ENCODE data around the gene NEURL1. TPM values are rescaled to one million over a fixed set of nuclear protein-coding genes. Genes with fewer than 3 reads are reported as not detected.

NEURL1 gene
- polyA plus RNA-seq, 1 donor from 2014 or later = 0.35 TPM

GRCh38 chr10:103547391-103547946 is 54.0 kb downstream of the NEURL1 start:
- peaks cover 1% of the 10 kb centered on the region for H3K36me3 Mint-ChIP-seq

GRCh38 chr10:103548006-103548405 is 54.5 kb downstream of the NEURL1 start:
- Mint-ChIP-seq H3K4me1 (peaks cover 9 to 15% (median 13%) of the 10 kb centered on the region in 3 donors), H3K27ac (no peak overlapping the region), H3K9me3 (no peaks in the 10 kb centered on the region), H3K27me3 (no peaks in the 10 kb centered on the region), H3K36me3 (peaks cover 1% of the 10 kb centered on the region), H3K4me3 (peak overlapping the region in 2 of 4 donors; percentile 28 to 47)

More at GRCh38 chr10:103547391-103547946, 54.0 kb downstream of the NEURL1 start:
- peaks cover 14 to 19% (median 19%) of the 10 kb centered on the region in 3 donors for H3K4me1 Mint-ChIP-seq
- no peaks in the 10 kb centered on the region for H3K27me3 Mint-ChIP-seq
- peak overlapping the region in 1 of 4 donors; percentile 32 for H3K4me3 Mint-ChIP-seq
- no peaks in the 10 kb centered on the region for H3K9me3 Mint-ChIP-seq
- H3K27ac Mint-ChIP-seq = peak overlapping the region in 1 of 3 donors; percentile 81

- no peaks in the 10 kb centered on the region for H3K9me3 Mint-ChIP-seq
- H3K4me1 Mint-ChIP-seq = peaks cover 5 to 13% (median 9%) of the 10 kb centered on the region in 3 donors
- peak overlapping the region in 1 of 4 donors; percentile 74 for H3K4me3 Mint-ChIP-seq
- H3K27ac Mint-ChIP-seq = peak overlapping the region in 2 of 3 donors; percentile 25 to 53
- peaks cover under 1% of the 10 kb centered on the region for H3K27me3 Mint-ChIP-seq
- peaks cover 1% of the 10 kb centered on the region for H3K36me3 Mint-ChIP-seq
Observed at GRCh38 chr10:103548581-103549348, 55.3 kb downstream of the NEURL1 start.

- H3K36me3 Mint-ChIP-seq = peaks cover 1% of the 10 kb centered on the region
- no peaks in the 10 kb centered on the region for H3K9me3 Mint-ChIP-seq
- H3K27ac Mint-ChIP-seq = peak overlapping the region in 1 of 3 donors; percentile 25
- peaks cover 5 to 11% (median 9%) of the 10 kb centered on the region in 3 donors for H3K4me1 Mint-ChIP-seq
- H3K27me3 Mint-ChIP-seq = peaks cover 6% of the 10 kb centered on the region
- peak overlapping the region in 2 of 4 donors; percentile 74 to 78 for H3K4me3 Mint-ChIP-seq
Observed at GRCh38 chr10:103549349-103549685, 55.8 kb downstream of the NEURL1 start.

GRCh38 chr10:103550229-103550628 is 56.7 kb downstream of the NEURL1 start:
- Mint-ChIP-seq H3K27ac (peak overlapping the region in 1 of 3 donors; percentile 27), H3K4me1 (peaks cover 5 to 13% (median 9%) of the 10 kb centered on the region in 3 donors), H3K9me3 (peaks cover 0 to 2% (median 0%) of the 10 kb centered on the region in 3 donors), H3K4me3 (peak overlapping the region in 1 of 4 donors; percentile 55), H3K36me3 (peaks cover 1% of the 10 kb centered on the region), H3K27me3 (peaks cover 11% of the 10 kb centered on the region)

GRCh38 chr10:103551619-103552602 is 58.4 kb downstream of the NEURL1 start:
- Mint-ChIP-seq H3K36me3 (peaks cover 1% of the 10 kb centered on the region), H3K4me1 (peaks cover 5 to 13% (median 9%) of the 10 kb centered on the region in 3 donors), H3K9me3 (peaks cover 0 to 2% (median 0%) of the 10 kb centered on the region in 3 donors), H3K27ac (no peak overlapping the region), H3K27me3 (peaks cover 24% of the 10 kb centered on the region), H3K4me3 (no peak overlapping the region)

GRCh38 chr10:103552856-103553742 is 59.6 kb downstream of the NEURL1 start:
- peaks cover 1% of the 10 kb centered on the region for H3K36me3 Mint-ChIP-seq
- H3K9me3 Mint-ChIP-seq = peaks cover 0 to 2% (median 0%) of the 10 kb centered on the region in 3 donors
- H3K4me3 Mint-ChIP-seq = no peak overlapping the region
- H3K4me1 Mint-ChIP-seq = peaks cover 0 to 6% (median under 1%) of the 10 kb centered on the region in 3 donors
- H3K27me3 Mint-ChIP-seq = peaks cover 26% of the 10 kb centered on the region
- no peak overlapping the region for H3K27ac Mint-ChIP-seq

- H3K4me3 Mint-ChIP-seq = peak overlapping the region in 2 of 4 donors; percentile 38 to 86
- peaks cover 0 to 6% (median 0%) of the 10 kb centered on the region in 3 donors for H3K4me1 Mint-ChIP-seq
- H3K27me3 Mint-ChIP-seq = peaks cover 28% of the 10 kb centered on the region
- H3K9me3 Mint-ChIP-seq = peaks cover 0 to 3% (median 0%) of the 10 kb centered on the region in 3 donors
- no peak overlapping the region for H3K27ac Mint-ChIP-seq
- H3K36me3 Mint-ChIP-seq = peaks cover 1% of the 10 kb centered on the region
Observed at GRCh38 chr10:103553743-103554487, 60.4 kb downstream of the NEURL1 start.

GRCh38 chr10:103554488-103555324 is 61.2 kb downstream of the NEURL1 start:
- H3K9me3 Mint-ChIP-seq = peaks cover 0 to 3% (median 0%) of the 10 kb centered on the region in 3 donors

GRCh38 chr10:103555325-103555649 is 61.8 kb downstream of the NEURL1 start:
- Mint-ChIP-seq H3K36me3 (no peaks in the 10 kb centered on the region), H3K27me3 (peaks cover 32% of the 10 kb centered on the region), H3K9me3 (peaks cover 0 to 3% (median 0%) of the 10 kb centered on the region in 3 donors), H3K4me1 (peaks cover 0 to 2% (median 0%) of the 10 kb centered on the region in 3 donors), H3K27ac (no peak overlapping the region), H3K4me3 (peak overlapping the region in 2 of 4 donors; percentile 51 to 52)

More at GRCh38 chr10:103554488-103555324, 61.2 kb downstream of the NEURL1 start:
- Mint-ChIP-seq H3K4me1 (peaks cover 0 to 2% (median 0%) of the 10 kb centered on the region in 3 donors), H3K36me3 (peaks cover 1% of the 10 kb centered on the region), H3K27ac (no peak overlapping the region), H3K27me3 (peaks cover 32% of the 10 kb centered on the region), H3K4me3 (peak overlapping the region in 3 of 4 donors; percentile 72 to 91 (median 87))

- Mint-ChIP-seq H3K9me3 (peaks cover 0 to 3% (median 0%) of the 10 kb centered on the region in 3 donors), H3K27ac (no peak overlapping the region), H3K4me1 (peaks cover 0 to 2% (median 0%) of the 10 kb centered on the region in 3 donors), H3K27me3 (peaks cover 32% of the 10 kb centered on the region), H3K36me3 (no peaks in the 10 kb centered on the region), H3K4me3 (peak overlapping the region in 3 of 4 donors; percentile 32 to 52 (median 51))
Observed at GRCh38 chr10:103555712-103556111, 62.2 kb downstream of the NEURL1 start.

- Mint-ChIP-seq H3K4me3 (peak overlapping the region in 2 of 4 donors; percentile 32 to 40), H3K27me3 (peaks cover 36% of the 10 kb centered on the region), H3K4me1 (peaks cover 0 to 2% (median 0%) of the 10 kb centered on the region in 3 donors), H3K9me3 (peaks cover 0 to 3% (median 0%) of the 10 kb centered on the region in 3 donors), H3K27ac (no peak overlapping the region), H3K36me3 (no peaks in the 10 kb centered on the region)
Observed at GRCh38 chr10:103556383-103557007, 63.0 kb downstream of the NEURL1 start.

All from IgD-negative memory B cell (primary cell).